Sigmoid colon (tissue), 7 donors: ENCODE results near the gene C1orf198. TPM values are rescaled to one million over a fixed set of nuclear protein-coding genes. Genes with fewer than 3 reads are reported as not detected.

Experiments used
- DNase-seq: peaks from one replicate; pipeline ENCODE4 v3.0.0-alpha.2; 2019
- H3K27ac ChIP-seq, 4 donors: fragments of 200-600 bp; sonication (generic); one replicate each; pipeline ENCODE4 v1.5.1; 2016 to 2019; ENCODE audit warnings: mild to moderate bottlenecking in 1 of 4
- H3K27me3 ChIP-seq, 3 donors: fragments of 200-600 bp; sonication (generic); one replicate each; pipeline ENCODE4 v1.5.1; 2019; ENCODE audit warnings: mild to moderate bottlenecking in 1 of 3
- H3K36me3 ChIP-seq, 4 donors: fragments of 200-600 bp; sonication (generic); one replicate each; pipeline ENCODE4 v1.5.1; 2016 to 2019
- H3K4me1 ChIP-seq, 4 donors: fragments of 200-600 bp; sonication (generic); one replicate each; pipeline ENCODE4 v1.5.1; 2017 to 2019
- H3K4me3 ChIP-seq, 4 donors: fragments of 200-600 bp; sonication (generic); one replicate each; pipeline ENCODE4 v1.5.1; 2017 to 2019; ENCODE audit warnings: mild to moderate bottlenecking in 2 of 4, moderate library complexity in 1 of 4
- H3K9me3 ChIP-seq, 4 donors: fragments of 200-600 bp in 3 of 4; sonication (generic) in 3 of 4; one replicate each; pipeline versions ENCODE4 v1.5.1 to v1.6.1; 2013 to 2019
- CTCF ChIP-seq, 4 experiments: fragments of 450-650 bp in 3 of 4; fragments of 200-600 bp in 1 of 4; IDR thresholded peaks; one replicate each; pipeline ENCODE4 v1.5.1; 2016 to 2019; ENCODE audit warnings: antibody characterized with exemption in 4 of 4, mild to moderate bottlenecking in 3 of 4, moderate library complexity in 2 of 4
- EP300 ChIP-seq, 4 donors: sonication (generic); formaldehyde crosslinking; IDR thresholded peaks; one replicate each; pipeline ENCODE4 v1.6.1; 2017; ENCODE audit warnings: antibody characterized with exemption in 4 of 4
- POLR2A ChIP-seq, 2 donors: fragments of 450-650 bp; IDR thresholded peaks; one replicate each; pipeline ENCODE4 v1.6.1; 2016; ENCODE audit warnings: antibody characterized with exemption in 2 of 2, mild to moderate bottlenecking in 2 of 2, moderate library complexity in 2 of 2
- POLR2AphosphoS5 ChIP-seq, 4 donors: sonication (generic); formaldehyde crosslinking; IDR thresholded peaks; one replicate each; pipeline ENCODE4 v1.6.1; 2017; ENCODE audit warnings: antibody characterized with exemption in 4 of 4
- WGBS, 2 donors: extraction: QIAGEN DNeasy Blood & Tissue Kit; methylation state at CpG; one replicate each; pipeline ENCODE4 v1.1.7; 2013; 5-methylcytosine and 5-hydroxymethylcytosine counted together
- intact Hi-C: fragments of 100-400 bp; cut with DNase I; formaldehyde crosslinking; loops from one replicate; pipeline ENCODE4 v1.15.1; 2023
- polyA plus RNA-seq, 3 donors: library from polyadenylated mRNA; stranded (reverse); fragments of 200-250 nt; gene quantifications; one replicate each; pipeline ENCODE4 v1.2.3, GENCODE V29; 2013
- total RNA-seq, 4 donors: library from RNA; depleted of rRNA; stranded (reverse); fragments of >200 nt; gene quantifications; one replicate each; pipeline ENCODE4 v1.1.0, GENCODE V29; 2016
- donor health status: healthy with polysubstance abuse.
- donor health status: Bipolar disorder and iron deficiency.
- donor health status: healthy.

The C1orf198 gene
- total and polyA plus RNA-seq, 7 donors: 4.9 to 63.5 (median 42.1) TPM

- Histone ChIP-seq H3K27me3 (no peaks in the 10 kb centered on the region), H3K4me3 (no peak overlapping the region), H3K4me1 (peaks cover 0 to 48% (median 31%) of the 10 kb centered on the region in 4 donors), H3K36me3 (no peaks in the 10 kb centered on the region), H3K9me3 (no peaks in the 10 kb centered on the region), H3K27ac (peak overlapping the region in 2 of 4 donors; percentile 48 to 76)
- DNase-seq: no peak
- no peak for TF ChIP-seq POLR2A (IDR thresholded peaks at IDR 0.05)
- TF ChIP-seq CTCF (IDR thresholded peaks at IDR 0.05): no peak
- no peak for TF ChIP-seq POLR2AphosphoS5 (IDR thresholded peaks at IDR 0.05)
- TF ChIP-seq EP300 (IDR thresholded peaks at IDR 0.05): no peak
- WGBS, 2 donors: 91 to 96% methylated on average over 9 of the region's 9 CpGs
- intact Hi-C loops: no loop called here
These were observed 42.0 kb downstream of the C1orf198 start for GRCh38 chr1:230826166-230826875.

GRCh38 chr1:230825761-230826160 lies 42.6 kb downstream of the C1orf198 start:
- WGBS, 2 donors: 77 to 85% methylated on average over 3 of the region's 3 CpGs
- Histone ChIP-seq H3K4me1 (peaks cover 0 to 44% (median 29%) of the 10 kb centered on the region in 4 donors), H3K4me3 (no peak overlapping the region), H3K36me3 (no peaks in the 10 kb centered on the region), H3K27me3 (no peaks in the 10 kb centered on the region), H3K9me3 (no peaks in the 10 kb centered on the region), H3K27ac (peak overlapping the region; percentile 40 to 76 (median 49))
- intact Hi-C loops: no loop called here
- TF ChIP-seq CTCF (IDR thresholded peaks at IDR 0.05): no peak
- no peak for TF ChIP-seq POLR2A (IDR thresholded peaks at IDR 0.05)
- TF ChIP-seq POLR2AphosphoS5 (IDR thresholded peaks at IDR 0.05): no peak
- no peak for TF ChIP-seq EP300 (IDR thresholded peaks at IDR 0.05)
- no peak for DNase-seq

GRCh38 chr1:230824919-230825721 lies 43.2 kb downstream of the C1orf198 start:
- 32 to 59% methylated on average over 11 of the region's 11 CpGs for WGBS, 2 donors
- Histone ChIP-seq H3K27ac (peak overlapping the region; percentile 40 to 76 (median 49)), H3K36me3 (no peaks in the 10 kb centered on the region), H3K4me3 (no peak overlapping the region), H3K27me3 (no peaks in the 10 kb centered on the region), H3K9me3 (no peaks in the 10 kb centered on the region), H3K4me1 (peaks cover 0 to 44% (median 29%) of the 10 kb centered on the region in 4 donors)
- intact Hi-C loops: no loop called here
- DNase-seq: no peak
- peak in 2 of 4 donors; percentile 40 to 54 for TF ChIP-seq EP300 (IDR thresholded peaks at IDR 0.05)
- peak in 3 of 4 donors; percentile 8 to 57 (median 11) for TF ChIP-seq POLR2AphosphoS5 (IDR thresholded peaks at IDR 0.05)
- no peak for TF ChIP-seq POLR2A (IDR thresholded peaks at IDR 0.05)
- no peak for TF ChIP-seq CTCF (IDR thresholded peaks at IDR 0.05)

GRCh38 chr1:230824551-230824918 lies 43.8 kb downstream of the C1orf198 start:
- Histone ChIP-seq H3K4me3 (no peak overlapping the region), H3K9me3 (no peaks in the 10 kb centered on the region), H3K27me3 (no peaks in the 10 kb centered on the region), H3K4me1 (peaks cover 0 to 44% (median 29%) of the 10 kb centered on the region in 4 donors), H3K27ac (peak overlapping the region; percentile 40 to 76 (median 49)), H3K36me3 (no peaks in the 10 kb centered on the region)
- WGBS, 2 donors: 86 to 88% methylated on average over 4 of the region's 4 CpGs
- no peak for DNase-seq
- intact Hi-C loops: no loop called here
- TF ChIP-seq EP300 (IDR thresholded peaks at IDR 0.05) (no peak), CTCF (IDR thresholded peaks at IDR 0.05) (no peak), POLR2A (IDR thresholded peaks at IDR 0.05) (no peak), POLR2AphosphoS5 (IDR thresholded peaks at IDR 0.05) (no peak)
